HL-60/S4 treated with retinoic acid at 250 ng/mL for 4 days and 3 days (cell line): ENCODE measurements around the gene HMSD.

Experiments used
- in situ Hi-C: fragments of 300-500 bp; cut with MboI; formaldehyde crosslinking; loops from 2 replicates; pipeline ENCODE4 v1.7.0; 2022; ENCODE audit warnings: low sequenced_read_pairs

HMSD gene

DNA sequence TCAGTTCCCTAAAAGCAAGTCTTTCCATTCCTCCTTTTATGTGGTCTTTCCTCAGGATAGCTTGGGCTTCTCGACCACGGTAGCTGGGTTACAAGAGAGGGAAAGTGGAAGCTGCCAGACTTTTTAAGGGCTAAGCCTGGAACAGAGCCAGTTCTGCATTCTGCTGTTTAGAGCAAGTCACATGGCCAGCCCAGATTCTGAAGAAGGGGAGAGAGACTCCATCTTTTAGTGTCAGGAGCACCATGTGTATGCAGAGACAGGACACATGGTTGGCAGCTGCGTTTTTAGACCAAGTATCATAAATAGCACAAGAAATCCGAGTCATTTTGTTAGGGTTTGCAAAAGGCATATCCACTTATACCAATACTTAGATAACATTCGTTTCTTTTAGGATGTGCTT is 4.7 kb downstream of the HMSD start:
- in situ Hi-C loops = no loop called here

DNA sequence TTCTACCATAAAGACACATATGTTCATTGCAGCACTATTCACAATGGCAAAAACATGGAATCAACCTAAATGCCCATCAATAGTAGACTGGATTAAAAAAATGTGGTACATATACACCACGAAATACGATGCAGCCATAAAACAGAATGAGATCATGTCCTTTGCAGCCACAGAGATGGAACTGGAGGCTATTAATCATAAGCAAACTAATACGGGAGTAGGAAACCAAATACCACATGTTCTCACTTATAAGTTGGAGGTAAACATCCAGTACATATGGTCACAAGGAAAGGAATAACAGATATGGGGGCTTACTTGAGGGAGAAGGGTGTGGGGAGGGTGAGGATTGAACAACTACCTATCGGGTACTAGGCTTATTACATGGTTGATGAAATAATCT is 7.7 kb downstream of the HMSD start:
- in situ Hi-C loops = no loop called here

DNA sequence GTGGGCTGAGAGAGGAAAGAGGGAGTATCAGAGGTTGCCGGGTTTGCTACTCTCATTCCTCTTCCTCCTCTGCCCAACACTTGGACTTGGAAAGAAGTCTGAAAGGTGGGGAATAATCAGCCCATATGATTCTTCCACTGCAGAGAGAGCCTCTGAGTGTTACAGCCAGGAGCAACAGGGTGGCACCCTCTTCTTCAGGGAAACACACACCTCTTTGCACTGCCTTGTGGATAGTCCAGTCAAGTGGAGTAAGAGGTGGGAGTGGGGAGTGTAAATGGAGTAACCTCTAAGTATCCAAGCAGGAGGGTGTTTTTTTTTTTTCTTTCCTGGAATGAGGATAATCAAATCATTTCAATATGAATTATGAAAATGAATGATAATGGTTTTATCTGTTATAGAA is 11.8 kb downstream of the HMSD start:
- in situ Hi-C loops = no loop called here

DNA sequence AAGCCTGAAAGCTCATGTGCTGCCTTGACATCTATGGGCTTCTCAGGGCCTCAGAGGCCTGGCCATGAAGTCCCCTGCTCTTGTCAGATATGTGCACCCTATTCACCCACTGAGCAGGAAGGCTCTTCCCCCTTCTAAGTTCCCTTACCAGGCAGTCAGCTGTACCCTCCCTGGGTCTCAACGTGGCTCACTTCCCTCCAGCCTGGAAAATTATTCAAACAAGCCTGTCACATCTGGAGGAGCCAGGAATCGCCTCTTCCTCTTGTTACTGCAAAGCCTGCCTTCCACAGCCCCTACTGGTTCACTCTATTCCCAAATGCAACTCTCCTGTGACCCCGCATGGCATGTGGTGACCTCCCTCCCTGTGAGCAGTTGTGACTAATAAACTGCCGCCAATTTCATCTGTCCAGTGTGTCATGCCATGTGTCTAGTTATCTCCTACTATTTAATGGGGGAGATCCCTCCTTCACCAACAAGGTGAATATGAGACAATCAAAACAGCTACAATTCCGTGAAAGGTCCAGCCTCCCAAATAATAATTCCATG is 12.4 kb downstream of the HMSD start:
- in situ Hi-C loops = no loop called here

DNA sequence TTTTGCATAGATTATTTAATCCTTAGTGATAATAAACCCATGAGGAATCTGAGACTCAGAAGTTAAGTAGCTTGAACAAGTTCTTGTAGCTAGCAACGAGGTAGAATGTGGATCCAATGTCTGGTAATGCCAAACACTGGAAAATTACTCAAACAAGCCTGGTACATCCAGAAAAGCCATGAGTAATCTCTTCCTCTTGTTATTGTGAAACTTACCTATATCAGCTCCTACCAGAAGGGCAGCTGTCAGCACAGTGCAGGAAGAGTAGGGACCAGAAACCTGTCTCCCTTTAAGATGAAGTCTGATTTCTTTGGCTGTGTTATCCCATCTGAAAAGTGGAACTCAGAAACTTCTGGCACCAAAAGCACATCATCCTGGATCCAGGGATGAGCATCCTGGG is 13.0 kb downstream of the HMSD start:
- in situ Hi-C loops = no loop called here

DNA sequence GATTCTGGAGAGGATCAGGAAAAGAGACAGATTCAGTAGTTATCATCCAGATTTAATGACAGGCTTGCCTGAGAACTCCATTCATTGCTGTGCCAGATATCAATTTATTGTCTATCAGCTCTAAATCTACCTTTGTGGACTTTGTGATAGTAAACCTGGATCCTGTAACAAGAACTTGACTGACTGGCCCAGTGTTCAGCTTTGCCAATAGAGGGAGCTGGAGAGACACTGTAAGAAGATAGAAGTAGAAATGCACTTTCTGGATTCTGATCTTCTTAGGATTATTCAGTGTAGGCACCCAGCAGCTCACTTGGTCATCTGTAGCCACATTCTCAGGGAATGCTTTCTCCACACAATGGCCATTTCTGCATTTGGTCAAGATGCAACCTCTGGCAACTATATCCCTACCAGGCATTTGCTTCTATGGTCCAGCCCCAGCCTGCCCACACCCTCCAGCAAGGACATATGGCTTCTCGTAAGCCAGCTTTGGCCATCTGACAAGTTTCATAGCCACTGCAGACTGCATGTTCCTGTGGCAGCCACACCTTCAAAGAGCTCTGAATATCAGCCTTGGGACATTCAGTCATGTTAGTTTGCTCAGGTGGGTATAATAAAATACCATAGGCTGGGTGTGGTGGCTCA is 14.6 kb downstream of the HMSD start:
- in situ Hi-C loops = no loop called here

DNA sequence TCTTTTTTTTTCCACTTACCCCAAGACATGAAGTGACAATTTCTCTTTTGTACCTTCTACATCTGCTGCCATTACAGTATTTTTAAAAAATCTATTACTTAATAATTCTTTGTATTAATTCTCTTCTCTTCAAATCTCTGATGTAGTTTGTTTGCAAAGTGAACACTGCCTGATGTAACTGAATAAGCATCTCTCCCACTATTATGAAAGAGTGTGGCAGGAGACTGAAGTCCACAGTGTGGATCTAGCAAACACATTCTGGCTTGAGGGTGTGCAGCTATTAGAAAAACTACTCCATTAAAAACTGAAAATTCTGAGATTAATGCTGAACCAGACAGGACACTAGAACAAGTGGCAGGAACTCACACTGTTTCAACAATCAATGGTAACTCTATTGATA is 15.8 kb downstream of the HMSD start:
- in situ Hi-C loops = no loop called here

DNA sequence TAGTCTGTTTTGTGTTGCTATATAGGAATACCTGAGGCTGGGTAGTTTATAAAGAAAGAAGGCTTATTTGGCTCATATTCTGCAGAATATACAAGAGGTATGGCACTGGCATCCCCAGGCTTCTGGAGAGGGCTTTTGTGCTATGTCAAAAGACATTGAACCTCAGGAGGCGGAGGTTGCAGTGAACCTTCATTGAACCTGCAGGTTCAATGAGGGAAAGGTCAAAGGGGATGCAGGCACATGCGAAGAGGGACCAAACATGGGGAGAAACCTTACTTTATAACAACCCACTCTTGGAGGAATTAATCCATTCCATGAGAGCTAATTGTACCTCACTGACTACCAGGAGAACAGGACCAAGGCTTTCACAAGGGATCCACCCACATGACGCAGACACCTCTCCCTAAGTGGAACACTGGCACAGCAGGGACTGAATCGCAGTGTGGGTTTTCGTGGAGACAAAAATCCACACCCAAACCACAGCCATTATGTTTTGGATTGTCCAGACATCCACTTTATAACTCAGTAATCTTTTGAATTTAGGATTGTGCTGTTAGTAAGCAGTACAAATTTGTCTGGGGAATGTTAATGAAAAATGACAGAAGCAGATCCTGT is 16.7 kb downstream of the HMSD start:
- in situ Hi-C loops = no loop called here

DNA sequence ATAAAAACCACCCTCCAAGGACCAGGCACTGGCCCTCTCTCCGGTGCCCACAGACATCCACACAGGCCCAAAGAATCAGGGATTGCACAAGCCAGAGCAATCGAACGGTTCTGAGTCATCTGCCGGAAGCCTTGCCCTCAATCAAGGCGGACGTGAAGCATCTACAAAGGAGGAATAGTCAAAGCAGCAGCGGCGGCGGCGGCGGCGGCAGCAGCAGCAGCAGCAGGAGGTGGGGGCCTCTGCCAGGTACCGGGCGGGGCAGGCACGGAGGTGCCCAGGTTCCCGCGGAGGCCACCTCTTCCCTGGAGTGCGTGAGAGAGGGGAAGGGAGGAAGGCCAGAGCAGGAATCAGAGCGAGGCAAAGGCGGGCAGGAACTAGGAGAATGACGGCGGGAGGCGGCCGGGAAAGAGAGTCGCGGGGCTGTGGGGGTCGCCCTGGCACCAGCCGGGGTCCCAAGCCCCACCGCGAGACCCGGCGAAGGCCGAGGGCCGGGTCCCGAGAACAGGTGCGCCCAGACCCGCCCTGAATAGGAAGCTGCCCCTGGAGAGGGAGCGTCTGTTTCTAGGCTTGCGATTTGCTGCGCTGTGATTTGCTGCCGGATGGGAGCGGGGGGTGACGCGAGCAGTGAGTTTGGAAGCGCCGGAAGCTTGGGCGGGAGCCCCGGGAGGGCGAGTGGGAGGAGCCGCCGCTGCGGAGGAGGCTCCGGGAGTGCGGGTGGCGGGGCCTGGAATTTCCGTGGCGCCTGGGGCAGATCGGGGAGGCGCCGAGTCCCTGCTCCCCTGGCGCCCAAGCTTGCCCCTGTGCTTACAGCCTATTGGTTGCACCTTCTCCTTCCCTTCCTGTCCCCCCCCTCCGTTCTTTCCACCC is 21.1 kb downstream of the HMSD start, which contains the start of gene SERPINB8:
Gene SERPINB8 (plus strand): TSS at position 140 of the 867 bp plus-strand sequence. CDS start 8,228 bp downstream, outside the sequence.
- in situ Hi-C loops = no loop called here

DNA sequence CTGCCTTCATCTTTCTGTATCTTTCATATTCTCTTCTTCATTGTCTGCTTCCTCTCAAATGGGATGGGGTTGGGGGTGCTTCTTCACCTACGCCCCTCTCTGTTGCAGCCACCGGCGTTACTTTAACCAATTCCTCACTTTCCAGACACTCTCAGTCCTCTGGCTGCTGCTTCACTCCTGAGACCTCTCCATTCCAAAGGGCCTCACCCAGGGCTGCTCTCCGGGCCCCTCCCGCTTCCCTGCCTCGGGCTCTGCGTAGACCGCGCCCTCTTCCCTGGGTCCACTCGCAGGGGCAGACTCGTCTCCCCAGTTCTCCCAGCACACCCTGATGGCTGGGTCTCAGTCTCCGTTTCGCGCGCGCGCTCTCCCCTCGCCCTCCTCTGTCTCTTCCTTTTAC is 21.7 kb downstream of the HMSD start:
- in situ Hi-C loops = no loop called here

DNA sequence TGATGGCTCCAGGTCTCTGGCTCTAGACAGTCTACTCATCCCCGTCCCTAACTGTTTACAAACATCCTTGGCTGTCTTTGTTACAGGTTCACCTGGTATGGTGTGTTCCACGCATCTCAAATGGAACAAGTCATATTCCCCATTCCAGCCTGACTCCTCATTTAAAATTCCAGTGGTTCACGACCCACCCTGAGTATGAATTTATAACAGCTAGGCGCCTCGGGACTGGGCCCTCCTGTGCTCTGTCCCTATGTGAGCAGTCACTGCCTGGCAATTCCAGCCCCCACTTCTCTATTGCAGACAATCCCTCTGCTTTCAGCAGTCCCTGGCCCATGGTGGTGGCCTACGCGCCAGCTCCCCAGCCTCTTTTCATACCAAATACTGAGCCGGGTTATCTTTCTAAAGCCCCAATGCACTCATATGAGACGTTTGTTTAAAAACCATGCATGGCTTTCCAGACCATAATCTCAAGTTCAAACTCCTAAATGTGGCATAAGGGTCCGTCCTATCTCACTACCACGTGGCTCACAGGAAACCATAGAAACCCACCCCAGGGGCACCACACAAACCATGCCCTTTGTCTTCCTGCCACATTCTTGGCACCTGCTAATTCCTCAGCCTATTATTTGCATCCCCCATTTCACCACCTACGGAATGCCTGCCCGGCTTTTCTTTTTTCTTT is 22.4 kb downstream of the HMSD start:
- in situ Hi-C loops = no loop called here

DNA sequence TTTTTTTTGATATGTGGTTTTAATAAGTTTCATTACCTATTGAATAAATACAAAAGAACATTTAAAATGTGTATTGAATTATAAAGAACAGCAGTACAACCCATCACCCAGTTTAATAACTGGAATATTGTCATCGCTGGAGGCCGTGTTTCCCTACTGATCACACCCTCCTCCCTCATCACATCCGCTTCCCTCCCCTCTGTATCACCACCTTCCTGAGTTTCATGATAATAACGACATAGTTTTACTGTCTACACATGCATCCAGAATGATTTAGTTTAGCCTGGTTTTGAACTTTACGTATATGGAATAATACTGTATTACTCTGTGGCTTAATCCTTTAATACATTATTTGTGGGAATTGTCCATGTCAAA is 22.9 kb downstream of the HMSD start:
- in situ Hi-C loops = no loop called here

DNA sequence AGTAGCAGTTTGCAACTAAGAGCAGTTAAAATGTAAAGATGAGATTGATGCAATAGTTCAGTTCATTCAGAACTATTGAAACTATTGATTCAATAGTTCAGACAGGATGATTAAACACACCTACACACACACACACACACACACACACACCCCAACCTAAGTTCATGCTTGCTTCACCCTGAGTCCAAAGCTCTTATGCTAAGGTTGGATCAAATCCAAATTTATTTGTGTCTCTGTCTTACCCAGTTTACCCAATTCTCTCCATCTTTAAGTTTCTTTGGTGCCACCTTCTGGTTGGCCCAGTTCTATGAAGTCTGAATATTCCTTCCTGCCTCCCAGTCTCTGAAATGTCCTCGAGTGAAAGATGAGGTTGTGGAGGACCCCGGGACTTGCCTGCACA is 25.9 kb downstream of the HMSD start:
- in situ Hi-C loops = loop anchor here (25.0 kb wide), 1 partner anchor 463 kb away; no protein-coding TSS in a partner anchor

DNA sequence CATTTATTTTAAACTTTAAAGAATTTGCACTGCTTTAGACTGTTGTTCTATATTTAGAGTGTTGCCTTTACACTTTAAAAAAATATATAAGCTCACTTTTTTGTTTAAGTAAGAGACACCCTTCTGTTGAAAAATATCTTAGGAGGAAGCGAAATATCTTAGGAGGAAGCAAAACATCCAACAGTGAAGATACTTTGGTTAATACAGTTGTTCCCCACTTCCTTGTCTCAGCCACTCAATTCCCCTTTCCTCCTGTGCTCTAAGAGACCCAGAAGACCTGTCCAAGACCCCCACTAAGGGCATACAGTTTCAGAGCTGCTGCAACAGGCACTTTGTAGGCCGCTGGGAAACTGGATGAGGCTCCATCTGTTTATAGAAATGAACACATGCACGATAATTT is 26.5 kb downstream of the HMSD start:
- in situ Hi-C loops = loop anchor here (25.0 kb wide), 1 partner anchor 463 kb away; no protein-coding TSS in a partner anchor

DNA sequence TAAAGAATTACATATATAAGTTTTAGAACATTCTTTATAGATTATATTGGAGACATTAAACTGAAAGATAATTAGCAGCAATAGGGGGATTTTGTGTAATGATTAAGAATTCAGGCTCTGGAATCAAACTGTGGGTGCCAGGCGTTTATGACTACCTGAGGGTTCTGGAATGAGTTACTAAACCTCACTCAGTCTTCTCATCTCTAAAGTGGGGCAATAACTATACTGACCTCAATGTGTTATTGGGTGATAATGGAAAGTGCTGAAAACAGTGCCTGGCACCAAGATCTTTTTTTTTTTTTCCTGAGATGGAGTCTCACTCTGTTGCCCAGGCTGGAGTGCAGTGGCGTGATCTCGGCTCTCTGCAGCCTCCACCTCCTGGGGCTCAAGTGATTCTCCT is 27.9 kb downstream of the HMSD start:
- in situ Hi-C loops = loop anchor here (25.0 kb wide), 1 partner anchor 465 kb away; no protein-coding TSS in a partner anchor

DNA sequence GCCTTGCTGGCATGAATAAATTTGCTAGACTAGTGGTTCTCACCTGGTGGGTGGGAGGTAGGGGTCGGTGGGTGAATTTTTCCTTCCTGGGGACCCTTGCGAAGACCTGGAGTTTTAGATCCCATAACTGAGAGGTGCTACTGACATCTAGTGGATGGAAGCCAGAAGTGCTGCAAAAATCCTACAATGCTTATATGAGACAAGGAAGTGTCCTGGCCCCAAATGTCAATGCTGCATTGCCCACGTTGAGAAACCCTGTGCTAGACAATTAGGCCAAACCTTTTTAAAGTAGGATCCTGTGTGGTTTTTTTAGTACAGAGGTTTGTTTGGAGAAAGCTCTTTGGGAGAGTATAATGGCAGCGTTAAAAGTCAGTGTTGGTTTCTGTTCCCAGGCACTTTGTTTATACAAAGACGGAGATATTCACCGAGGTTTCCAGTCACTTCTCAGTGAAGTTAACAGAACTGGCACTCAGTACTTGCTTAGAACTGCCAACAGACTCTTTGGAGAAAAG is 30.4 kb downstream of the HMSD start:
- in situ Hi-C loops = loop anchor here (25.0 kb wide), 1 partner anchor 467 kb away; no protein-coding TSS in a partner anchor

DNA sequence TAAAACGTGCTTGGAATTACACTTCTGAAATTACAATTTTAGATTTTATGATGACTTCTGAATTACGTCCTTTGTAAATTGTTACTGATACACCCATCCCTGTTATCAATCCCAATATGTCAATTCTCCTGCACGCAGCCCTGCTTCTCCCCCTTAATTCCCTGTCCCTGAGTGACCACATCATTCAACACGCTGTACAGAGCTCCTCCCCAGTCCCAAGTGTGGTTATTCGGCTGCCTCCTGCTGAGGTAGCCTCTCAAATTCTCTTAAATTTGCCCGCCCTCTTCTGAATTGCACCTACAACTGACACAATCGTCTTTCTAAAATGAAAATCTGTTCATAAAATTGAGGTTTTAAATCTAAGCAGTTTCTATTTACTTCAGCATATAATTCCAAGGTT is 30.9 kb downstream of the HMSD start:
- in situ Hi-C loops = loop anchor here (25.0 kb wide), 1 partner anchor 468 kb away; no protein-coding TSS in a partner anchor

DNA sequence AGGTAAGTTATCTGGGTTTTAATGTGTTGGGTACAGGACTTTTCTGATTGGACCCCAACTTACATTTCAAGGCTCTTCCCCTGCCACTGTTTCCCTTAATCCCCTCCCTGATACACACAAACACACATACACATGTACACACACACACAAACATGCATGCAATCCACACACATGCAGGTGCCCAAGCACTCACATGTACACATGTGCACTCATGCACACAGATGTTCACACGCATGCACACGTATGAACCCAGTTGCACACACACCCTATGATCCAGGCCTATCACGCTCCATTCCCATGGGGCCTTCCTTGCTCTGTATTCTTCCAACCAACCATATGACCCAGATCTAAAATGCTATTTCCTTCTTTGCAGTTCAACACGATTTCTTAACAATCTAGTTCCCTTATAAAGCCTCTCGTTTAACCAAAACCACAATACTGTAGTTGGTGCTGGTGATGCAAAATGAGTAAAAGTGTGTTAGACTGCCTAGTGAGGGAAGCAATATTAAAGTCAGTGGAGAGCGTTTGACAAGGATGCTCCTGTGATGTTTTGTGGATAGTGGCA is 31.9 kb downstream of the HMSD start:
- in situ Hi-C loops = loop anchor here (25.0 kb wide), 1 partner anchor 469 kb away; no protein-coding TSS in a partner anchor

DNA sequence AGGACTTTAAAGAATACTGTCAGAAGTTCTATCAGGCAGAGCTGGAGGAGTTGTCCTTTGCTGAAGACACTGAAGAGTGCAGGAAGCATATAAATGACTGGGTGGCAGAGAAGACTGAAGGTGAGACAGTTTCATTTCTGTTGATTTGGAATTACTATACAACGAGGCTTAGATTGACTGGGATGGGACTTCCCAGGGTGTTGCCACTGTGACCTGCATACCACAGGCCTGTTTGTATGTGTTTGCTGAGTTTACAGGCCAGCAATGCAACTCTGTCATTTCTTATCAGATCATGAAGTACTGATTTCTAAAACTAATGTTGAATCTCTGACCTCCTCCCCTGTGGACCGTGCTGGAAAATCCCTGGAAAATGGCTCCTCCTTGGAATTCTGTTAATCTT is 32.6 kb downstream of the HMSD start:
- in situ Hi-C loops = loop anchor here (25.0 kb wide), 1 partner anchor 469 kb away; no protein-coding TSS in a partner anchor

DNA sequence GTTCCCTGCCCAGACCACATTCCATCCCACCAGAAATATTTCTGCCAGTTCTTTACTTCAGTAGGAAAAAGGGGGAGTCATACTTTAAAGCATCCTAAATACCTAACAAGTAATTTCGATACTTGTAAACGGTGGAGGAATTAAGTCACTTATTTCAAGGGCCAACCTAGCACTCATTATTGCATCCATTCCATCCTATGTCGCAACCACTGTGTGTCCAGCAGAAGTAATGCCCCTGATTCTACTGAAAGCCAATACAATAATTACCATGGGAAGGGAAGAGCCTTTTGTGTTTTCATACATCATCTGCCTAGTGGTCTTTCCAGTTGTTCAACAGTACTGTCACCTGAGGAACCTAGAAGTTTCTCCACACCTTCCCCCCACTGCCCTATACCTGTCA is 33.3 kb downstream of the HMSD start:
- in situ Hi-C loops = loop anchor here (25.0 kb wide), 1 partner anchor 470 kb away; no protein-coding TSS in a partner anchor
